HepG2 (cell line): Measurements from ENCODE around the gene DLL3. TPM values are rescaled to one million over a fixed set of nuclear protein-coding genes. Genes with fewer than 3 reads are reported as not detected.

Experiments
- AHR ChIP-seq: IDR thresholded peaks from 2 replicates; pipeline ENCODE4 v1.6.1; 2018; ENCODE audit warnings: missing genetic modification reagents, missing compliant biosample characterization
- HMG20B ChIP-seq: conservative IDR thresholded peaks from 2 replicates; pipeline ENCODE4 v1.6.1; 2016; ENCODE audit warnings: missing genetic modification reagents, missing compliant biosample characterization
- IKZF1 ChIP-seq: fragments of 450-650 bp; IDR thresholded peaks from 2 replicates; pipeline ENCODE4 v1.7.1; 2016
- KLF13 ChIP-seq: sonication (generic); formaldehyde crosslinking; IDR thresholded peaks from 2 replicates; pipeline ENCODE4 v1.4.0; 2020; ENCODE audit warnings: mild to moderate bottlenecking, missing genetic modification reagents
- KLF15 ChIP-seq: sonication (generic); formaldehyde crosslinking; IDR thresholded peaks from 2 replicates; pipeline ENCODE4 v1.8.1; 2023; ENCODE audit warnings: borderline replicate concordance, mild to moderate bottlenecking, inconsistent platforms, missing genetic modification reagents, mixed read lengths
- PHB2 ChIP-seq: fragments of 450-650 bp; IDR thresholded peaks from 2 replicates; pipeline ENCODE4 v1.6.1; 2018; ENCODE audit not compliant: partially characterized antibody
- RARA ChIP-seq: IDR thresholded peaks from 2 replicates; pipeline ENCODE4 v1.6.1; 2016; ENCODE audit warnings: missing genetic modification reagents, missing compliant biosample characterization
- RXRB ChIP-seq: IDR thresholded peaks from 2 replicates; pipeline ENCODE4 v1.6.1; 2016; ENCODE audit warnings: borderline replicate concordance, missing genetic modification reagents, missing compliant biosample characterization
- SMAD9 ChIP-seq: sonication (generic); formaldehyde crosslinking; IDR thresholded peaks from 2 replicates; pipeline ENCODE4 v1.5.1; 2020; ENCODE audit warnings: mild to moderate bottlenecking, missing genetic modification reagents
- TCF12 ChIP-seq, 2 experiments: fragments of 450-650 bp in 1 of 2; sonication (generic) in 1 of 2; formaldehyde crosslinking in 1 of 2; IDR thresholded peaks; 2 replicates each; pipeline versions ENCODE4 v1.6.1 to v1.8.0; 2017 to 2022; ENCODE audit warnings: antibody characterized with exemption in 1 of 2, mild to moderate bottlenecking in 1 of 2, missing genetic modification reagents in 1 of 2, moderate library complexity in 1 of 2
- ZBTB20 ChIP-seq: sonication (generic); formaldehyde crosslinking; IDR thresholded peaks from 2 replicates; pipeline ENCODE4 v1.8.1; 2023; ENCODE audit warnings: missing genetic modification reagents, low read depth, mild to moderate bottlenecking, borderline replicate concordance
- ZNF253 ChIP-seq: sonication (generic); formaldehyde crosslinking; IDR thresholded peaks from 2 replicates; pipeline ENCODE4 v1.8.0; 2022; ENCODE audit warnings: mild to moderate bottlenecking, missing genetic modification reagents, borderline replicate concordance
- ZNF556 ChIP-seq: sonication (generic); formaldehyde crosslinking; IDR thresholded peaks from 2 replicates; pipeline ENCODE4 v1.4.0; 2020; ENCODE audit warnings: mild to moderate bottlenecking, missing genetic modification reagents, borderline replicate concordance
- ZNF816 ChIP-seq: sonication (generic); formaldehyde crosslinking; IDR thresholded peaks from 2 replicates; pipeline ENCODE4 v1.8.0; 2022; ENCODE audit warnings: missing genetic modification reagents, mild to moderate bottlenecking, borderline replicate concordance
- polyA plus RNA-seq, 8 experiments: library from polyadenylated mRNA; depleted of rRNA in 3 of 8; stranded (reverse) in 7 of 8; unstranded in 1 of 8; fragments of >200 nt; fragmentation: Illumina TruSeq in 4 of 8; extraction: Trizol in 4 of 8; gene quantifications; 2 replicates each; pipeline versions ENCODE4 v1.2.1 to v1.2.3, GENCODE V29; 2011 to 2016; ENCODE audit warnings: low read depth in 4 of 8, missing spikeins in 1 of 8, mixed read lengths in 1 of 8; ENCODE audit not compliant: insufficient read depth in 1 of 8
- total RNA-seq, 5 experiments: library from RNA; depleted of rRNA; stranded (reverse); fragments of >200 nt; fragmentation: Illumina TruSeq; extraction: Trizol; gene quantifications; 2 replicates each; pipeline ENCODE4 v1.2.3, GENCODE V29; 2016; ENCODE audit warnings: low read depth in 1 of 5
- TF ChIP-seq, protein P1 (sequence below): sonication (generic); formaldehyde crosslinking; IDR thresholded peaks from 2 replicates; pipeline ENCODE4 v1.4.0; 2020; ENCODE audit warnings: mild to moderate bottlenecking, missing genetic modification reagents
- TF ChIP-seq, protein P2 (sequence below): sonication (generic); formaldehyde crosslinking; IDR thresholded peaks from 2 replicates; pipeline ENCODE4 v1.5.0; 2020; ENCODE audit warnings: missing genetic modification reagents
- TF ChIP-seq, protein P3 (sequence below): sonication (generic); formaldehyde crosslinking; conservative IDR thresholded peaks from 2 replicates; pipeline ENCODE4 v1.5.0; 2020; ENCODE audit warnings: missing genetic modification reagents
- TF ChIP-seq, protein P4 (sequence below): sonication (generic); formaldehyde crosslinking; IDR thresholded peaks from 2 replicates; pipeline ENCODE4 v1.5.0; 2020; ENCODE audit warnings: mild to moderate bottlenecking, low read depth, missing genetic modification reagents, borderline replicate concordance
- TF ChIP-seq, protein P5 (sequence below): sonication (generic); formaldehyde crosslinking; IDR thresholded peaks from 2 replicates; pipeline ENCODE4 v1.5.0; 2020; ENCODE audit warnings: missing genetic modification reagents

Gene DLL3
- total and polyA plus RNA-seq, 2 of the 13 experiments (the other 11 are each of a cell fraction or from before 2014, with no cell fraction given), result 0.35 to 0.55 TPM

DNA sequence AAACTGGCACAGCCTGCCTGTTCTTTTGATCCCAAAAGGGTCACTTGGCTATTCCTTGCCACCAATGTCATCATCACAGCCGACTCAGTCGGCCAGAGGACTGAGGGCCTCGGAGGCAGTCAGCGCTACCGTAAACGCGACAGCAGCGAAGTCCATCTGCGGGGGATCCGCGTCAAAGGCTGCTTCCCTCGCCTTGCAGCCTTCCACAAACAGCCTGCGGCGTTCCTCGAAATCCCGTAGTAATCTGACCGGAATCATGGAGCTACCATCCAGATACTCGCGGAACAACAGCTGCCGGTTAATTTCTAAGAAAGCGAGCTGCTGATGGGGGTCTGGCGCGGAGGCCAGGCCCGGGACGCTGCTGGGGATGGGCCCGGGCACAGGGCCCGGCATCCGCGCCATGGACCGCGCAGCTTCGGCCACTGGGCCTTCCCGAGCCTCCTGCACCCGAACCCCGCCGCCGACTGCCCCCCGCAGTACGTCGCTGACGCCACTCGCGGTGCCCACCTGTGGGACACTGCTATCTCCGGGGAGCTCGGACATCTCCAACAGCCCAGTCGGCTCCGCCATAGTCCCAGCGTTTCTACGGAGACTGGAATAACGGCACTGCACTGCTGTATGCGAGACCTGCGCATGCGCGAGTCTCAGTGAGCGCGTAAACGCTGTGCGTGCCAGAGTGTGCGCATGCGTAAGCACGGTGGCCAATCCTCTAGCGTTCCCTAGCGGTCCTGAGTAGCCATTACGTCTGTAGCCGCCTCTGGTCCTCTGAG is 33.7 kb downstream of the DLL3 start, which contains the start of gene EID2B (continued):
- TF ChIP-seq, protein P1, sequence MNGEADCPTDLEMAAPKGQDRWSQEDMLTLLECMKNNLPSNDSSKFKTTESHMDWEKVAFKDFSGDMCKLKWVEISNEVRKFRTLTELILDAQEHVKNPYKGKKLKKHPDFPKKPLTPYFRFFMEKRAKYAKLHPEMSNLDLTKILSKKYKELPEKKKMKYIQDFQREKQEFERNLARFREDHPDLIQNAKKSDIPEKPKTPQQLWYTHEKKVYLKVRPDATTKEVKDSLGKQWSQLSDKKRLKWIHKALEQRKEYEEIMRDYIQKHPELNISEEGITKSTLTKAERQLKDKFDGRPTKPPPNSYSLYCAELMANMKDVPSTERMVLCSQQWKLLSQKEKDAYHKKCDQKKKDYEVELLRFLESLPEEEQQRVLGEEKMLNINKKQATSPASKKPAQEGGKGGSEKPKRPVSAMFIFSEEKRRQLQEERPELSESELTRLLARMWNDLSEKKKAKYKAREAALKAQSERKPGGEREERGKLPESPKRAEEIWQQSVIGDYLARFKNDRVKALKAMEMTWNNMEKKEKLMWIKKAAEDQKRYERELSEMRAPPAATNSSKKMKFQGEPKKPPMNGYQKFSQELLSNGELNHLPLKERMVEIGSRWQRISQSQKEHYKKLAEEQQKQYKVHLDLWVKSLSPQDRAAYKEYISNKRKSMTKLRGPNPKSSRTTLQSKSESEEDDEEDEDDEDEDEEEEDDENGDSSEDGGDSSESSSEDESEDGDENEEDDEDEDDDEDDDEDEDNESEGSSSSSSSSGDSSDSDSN (CRISPR knock-in tag), result peak; percentile 70; the same call in 1 of the 2 replicates
- TF ChIP-seq RARA (CRISPR knock-in tag), result no peak
- TF ChIP-seq, protein P2, sequence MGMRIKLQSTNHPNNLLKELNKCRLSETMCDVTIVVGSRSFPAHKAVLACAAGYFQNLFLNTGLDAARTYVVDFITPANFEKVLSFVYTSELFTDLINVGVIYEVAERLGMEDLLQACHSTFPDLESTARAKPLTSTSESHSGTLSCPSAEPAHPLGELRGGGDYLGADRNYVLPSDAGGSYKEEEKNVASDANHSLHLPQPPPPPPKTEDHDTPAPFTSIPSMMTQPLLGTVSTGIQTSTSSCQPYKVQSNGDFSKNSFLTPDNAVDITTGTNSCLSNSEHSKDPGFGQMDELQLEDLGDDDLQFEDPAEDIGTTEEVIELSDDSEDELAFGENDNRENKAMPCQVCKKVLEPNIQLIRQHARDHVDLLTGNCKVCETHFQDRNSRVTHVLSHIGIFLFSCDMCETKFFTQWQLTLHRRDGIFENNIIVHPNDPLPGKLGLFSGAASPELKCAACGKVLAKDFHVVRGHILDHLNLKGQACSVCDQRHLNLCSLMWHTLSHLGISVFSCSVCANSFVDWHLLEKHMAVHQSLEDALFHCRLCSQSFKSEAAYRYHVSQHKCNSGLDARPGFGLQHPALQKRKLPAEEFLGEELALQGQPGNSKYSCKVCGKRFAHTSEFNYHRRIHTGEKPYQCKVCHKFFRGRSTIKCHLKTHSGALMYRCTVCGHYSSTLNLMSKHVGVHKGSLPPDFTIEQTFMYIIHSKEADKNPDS (CRISPR knock-in tag), result no peak
- TF ChIP-seq ZBTB20 (CRISPR knock-in tag), result no peak
- TF ChIP-seq ZNF556, result 0 out of 2 replicates have a peak, but pooled peaks have one; percentile 82
- TF ChIP-seq ZNF816 (CRISPR knock-in tag), result no peak
- TF ChIP-seq, protein P3, sequence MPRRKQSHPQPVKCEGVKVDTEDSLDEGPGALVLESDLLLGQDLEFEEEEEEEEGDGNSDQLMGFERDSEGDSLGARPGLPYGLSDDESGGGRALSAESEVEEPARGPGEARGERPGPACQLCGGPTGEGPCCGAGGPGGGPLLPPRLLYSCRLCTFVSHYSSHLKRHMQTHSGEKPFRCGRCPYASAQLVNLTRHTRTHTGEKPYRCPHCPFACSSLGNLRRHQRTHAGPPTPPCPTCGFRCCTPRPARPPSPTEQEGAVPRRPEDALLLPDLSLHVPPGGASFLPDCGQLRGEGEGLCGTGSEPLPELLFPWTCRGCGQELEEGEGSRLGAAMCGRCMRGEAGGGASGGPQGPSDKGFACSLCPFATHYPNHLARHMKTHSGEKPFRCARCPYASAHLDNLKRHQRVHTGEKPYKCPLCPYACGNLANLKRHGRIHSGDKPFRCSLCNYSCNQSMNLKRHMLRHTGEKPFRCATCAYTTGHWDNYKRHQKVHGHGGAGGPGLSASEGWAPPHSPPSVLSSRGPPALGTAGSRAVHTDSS (CRISPR knock-in tag), result no peak
- TF ChIP-seq IKZF1, result no peak
- no peak for TF ChIP-seq ZNF253 (CRISPR knock-in tag)
- no peak for TF ChIP-seq PHB2
- TF ChIP-seq KLF15 (CRISPR knock-in tag), result no peak
- no peak for TF ChIP-seq KLF13 (CRISPR knock-in tag)
- TF ChIP-seq SMAD9 (CRISPR knock-in tag), result no peak
- TF ChIP-seq AHR, result peak; percentile 81; the same call in 1 of the 2 replicates
- TF ChIP-seq, protein P4, sequence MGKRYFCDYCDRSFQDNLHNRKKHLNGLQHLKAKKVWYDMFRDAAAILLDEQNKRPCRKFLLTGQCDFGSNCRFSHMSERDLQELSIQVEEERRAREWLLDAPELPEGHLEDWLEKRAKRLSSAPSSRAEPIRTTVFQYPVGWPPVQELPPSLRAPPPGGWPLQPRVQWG (CRISPR knock-in tag), result no peak
- TF ChIP-seq, protein P5, sequence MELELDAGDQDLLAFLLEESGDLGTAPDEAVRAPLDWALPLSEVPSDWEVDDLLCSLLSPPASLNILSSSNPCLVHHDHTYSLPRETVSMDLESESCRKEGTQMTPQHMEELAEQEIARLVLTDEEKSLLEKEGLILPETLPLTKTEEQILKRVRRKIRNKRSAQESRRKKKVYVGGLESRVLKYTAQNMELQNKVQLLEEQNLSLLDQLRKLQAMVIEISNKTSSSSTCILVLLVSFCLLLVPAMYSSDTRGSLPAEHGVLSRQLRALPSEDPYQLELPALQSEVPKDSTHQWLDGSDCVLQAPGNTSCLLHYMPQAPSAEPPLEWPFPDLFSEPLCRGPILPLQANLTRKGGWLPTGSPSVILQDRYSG (CRISPR knock-in tag), result no peak
- no peak; the same call in 1 of the 2 replicates for TF ChIP-seq HMG20B (CRISPR knock-in tag)
- TF ChIP-seq RXRB, result no peak
- TF ChIP-seq TCF12 (IDR thresholded peaks at IDR 0.05), result no peak
- TF ChIP-seq TCF12 (CRISPR knock-in tag; IDR thresholded peaks at IDR 0.05), result no peak
